Measurements from ENCODE around the gene TPTE. TPM values are rescaled to one million over a fixed set of nuclear protein-coding genes. Genes with fewer than 3 reads are reported as not detected.
"Not testable (repeated sequence)": the region's sequence is repeated elsewhere in the genome, so short reads cannot be mapped to it uniquely, and the experiment has no call there.

TPTE gene
- not detected for total RNA-seq

- no peak for FAIRE-seq
- no peak for DNase-seq (ENCODE audit: low spot score in 2 of 2)
Observed at GRCh38 chr21:10521091-10521598, at the start of gene TPTE. Gene TPTE, plus strand, starts transcription at chr21:10521583. Its CDS starts 17,141 bp downstream, at chr21:10538724.

DNA sequence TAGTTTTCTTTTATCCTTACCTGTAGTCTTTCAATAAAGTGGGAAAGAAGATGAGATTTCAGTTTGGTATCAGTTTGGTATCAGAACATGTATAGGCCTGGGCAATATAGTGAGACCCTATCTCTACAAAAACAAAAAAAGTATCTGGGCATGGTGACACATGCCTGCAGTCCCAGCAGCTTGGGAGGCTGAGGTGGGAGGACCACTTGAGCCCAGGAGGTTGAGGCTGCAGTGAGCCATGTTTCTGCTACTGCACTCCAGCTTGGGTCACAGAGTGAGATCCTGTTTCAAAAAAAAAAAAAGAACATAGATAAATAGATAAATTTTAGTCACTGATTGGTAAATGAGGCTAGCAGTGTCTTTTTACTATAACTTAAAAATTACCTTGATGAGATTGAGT is 49.4 kb upstream of the TPTE start:
- not testable (repeated sequence) for FAIRE-seq; DNase-seq (ENCODE audit: low spot score in 2 of 2)

DNA sequence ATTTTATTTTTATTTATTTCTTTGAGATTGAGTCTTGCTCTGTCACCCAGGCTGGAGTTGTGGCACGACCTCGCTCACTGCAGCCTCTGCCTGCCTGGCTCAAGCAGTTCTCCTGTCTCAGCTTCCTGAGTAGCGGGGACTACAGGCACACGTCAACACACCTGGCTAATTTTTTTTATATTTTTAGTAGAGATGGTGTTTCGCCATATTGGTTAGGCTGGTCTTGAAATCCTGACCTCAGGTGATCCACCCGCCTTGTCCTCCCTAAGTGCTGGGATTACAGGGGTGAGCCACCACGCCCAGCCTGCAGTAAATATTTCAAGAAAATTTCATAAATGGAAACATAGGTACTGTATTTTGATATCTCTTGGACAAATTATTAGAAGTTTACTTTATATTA is 43.6 kb upstream of the TPTE start:
- not testable (repeated sequence) for DNase-seq (ENCODE audit: low spot score in 2 of 2); FAIRE-seq

DNA sequence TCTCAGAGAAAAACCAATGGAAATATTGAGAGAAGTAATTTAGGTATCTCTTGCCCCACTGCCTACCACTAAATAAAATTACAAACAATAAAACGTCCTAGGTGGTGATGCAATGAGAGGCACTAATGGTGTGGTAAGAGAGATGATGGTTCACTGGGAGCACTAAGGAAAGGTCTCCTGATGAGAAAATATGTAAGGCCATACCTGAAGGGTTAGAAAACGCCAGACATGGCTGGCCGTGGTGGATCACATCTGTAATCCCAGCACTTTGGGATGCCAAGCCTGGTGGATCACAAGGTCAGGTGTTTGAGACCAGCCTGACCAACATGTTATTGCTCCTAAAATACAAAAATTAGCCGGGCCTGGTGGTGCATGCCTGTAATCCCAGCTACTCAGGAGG is 41.5 kb upstream of the TPTE start:
- not testable (repeated sequence) for DNase-seq (ENCODE audit: low spot score in 2 of 2); FAIRE-seq

DNA sequence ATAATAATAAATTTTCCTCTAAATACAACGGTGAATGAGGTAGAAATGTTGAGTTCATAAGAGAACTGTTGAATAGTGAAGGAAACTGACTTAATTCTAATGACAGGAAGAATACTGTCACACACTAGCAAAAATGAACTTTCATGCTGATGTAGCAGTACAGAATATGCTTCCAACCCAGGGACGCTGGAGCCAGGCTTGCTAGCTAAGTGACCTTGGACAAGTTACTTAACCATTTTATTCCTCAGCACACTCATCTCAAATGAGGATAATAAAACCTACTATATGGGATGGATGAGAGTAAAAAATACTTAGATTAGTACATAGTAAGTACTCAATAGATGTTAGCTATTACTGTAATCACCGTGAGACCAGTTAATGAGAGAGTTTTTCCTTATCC is 36.5 kb upstream of the TPTE start:
- not testable (repeated sequence) for DNase-seq (ENCODE audit: low spot score in 2 of 2); FAIRE-seq

DNA sequence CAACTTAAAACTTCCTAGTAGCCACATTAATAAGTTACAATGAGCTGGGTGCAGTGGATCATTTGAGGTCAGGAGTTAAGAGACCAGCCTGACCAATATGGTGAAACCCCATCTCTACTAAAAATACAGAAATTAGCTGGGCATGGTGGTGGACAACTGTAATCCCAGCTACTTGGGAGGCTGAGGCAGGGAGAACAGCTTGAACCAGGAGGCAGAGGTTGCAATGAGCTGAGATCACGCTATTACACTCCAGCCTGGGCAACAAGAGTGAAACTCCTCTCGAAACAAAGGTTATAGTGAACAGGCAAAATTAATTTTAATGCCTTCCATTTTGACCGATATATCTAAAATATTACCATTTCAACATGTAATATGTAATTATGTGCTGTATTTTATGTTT is 30.9 kb upstream of the TPTE start:
- not testable (repeated sequence) for DNase-seq (ENCODE audit: low spot score in 2 of 2); FAIRE-seq

GRCh38 chr21:10511116-10511515 is 10.3 kb upstream of the TPTE start:
- FAIRE-seq (no peak), DNase-seq (ENCODE audit: low spot score in 2 of 2) (no peak)

GRCh38 chr21:10516889-10517288 is 4.5 kb upstream of the TPTE start:
- not testable (repeated sequence) for FAIRE-seq; DNase-seq (ENCODE audit: low spot score in 2 of 2)

GRCh38 chr21:10517904-10518303 is 3.5 kb upstream of the TPTE start:
- DNase-seq (ENCODE audit: low spot score in 2 of 2): not testable (repeated sequence)

GRCh38 chr21:10521835-10522500 is 585 bp downstream of the TPTE start:
- FAIRE-seq; DNase-seq (ENCODE audit: low spot score in 2 of 2): not testable (repeated sequence)

More at GRCh38 chr21:10517904-10518303, 3.5 kb upstream of the TPTE start:
- not testable (repeated sequence) for FAIRE-seq

- FAIRE-seq: no peak
- no peak for DNase-seq (ENCODE audit: low spot score in 2 of 2)
Observed at GRCh38 chr21:10539956-10540355, 18.6 kb downstream of the TPTE start.

DNA sequence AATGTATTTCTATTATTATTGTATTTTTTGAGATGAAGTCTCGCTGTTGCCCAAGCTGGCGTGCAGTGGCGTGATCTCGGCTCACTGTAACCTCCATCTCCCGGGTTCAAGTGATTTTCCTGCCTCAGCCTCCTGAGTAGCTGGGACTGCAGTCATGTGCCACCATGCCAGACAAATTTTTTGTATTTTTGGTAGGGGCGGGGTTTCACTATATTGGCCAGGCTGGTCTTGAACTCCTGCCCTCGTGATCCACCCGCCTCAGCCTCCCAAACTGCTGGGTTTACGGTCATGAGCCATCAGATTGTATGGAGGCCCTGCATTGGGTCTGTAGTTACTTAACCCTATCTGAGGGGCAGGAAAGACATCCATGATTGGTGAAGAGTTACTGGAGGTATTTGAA is 23.0 kb downstream of the TPTE start:
- not testable (repeated sequence) for FAIRE-seq

GRCh38 chr21:10547868-10548267 is 26.5 kb downstream of the TPTE start:
- FAIRE-seq; DNase-seq (ENCODE audit: low spot score in 2 of 2): not testable (repeated sequence)

More for the DNA sequence above, 23.0 kb downstream of the TPTE start:
- DNase-seq (ENCODE audit: low spot score in 2 of 2): not testable (repeated sequence)

GRCh38 chr21:10548331-10548954 is 27.1 kb downstream of the TPTE start:
- DNase-seq (ENCODE audit: low spot score in 2 of 2); FAIRE-seq: not testable (repeated sequence)

GRCh38 chr21:10570803-10571202 is 49.4 kb downstream of the TPTE start:
- DNase-seq (ENCODE audit: low spot score in 2 of 2); FAIRE-seq: not testable (repeated sequence)

GRCh38 chr21:10574531-10575310 is 53.3 kb downstream of the TPTE start:
- FAIRE-seq; DNase-seq (ENCODE audit: low spot score in 2 of 2): not testable (repeated sequence)

GRCh38 chr21:10575311-10575667 is 53.9 kb downstream of the TPTE start:
- no peak for FAIRE-seq
- no peak for DNase-seq (ENCODE audit: low spot score in 2 of 2)

DNA sequence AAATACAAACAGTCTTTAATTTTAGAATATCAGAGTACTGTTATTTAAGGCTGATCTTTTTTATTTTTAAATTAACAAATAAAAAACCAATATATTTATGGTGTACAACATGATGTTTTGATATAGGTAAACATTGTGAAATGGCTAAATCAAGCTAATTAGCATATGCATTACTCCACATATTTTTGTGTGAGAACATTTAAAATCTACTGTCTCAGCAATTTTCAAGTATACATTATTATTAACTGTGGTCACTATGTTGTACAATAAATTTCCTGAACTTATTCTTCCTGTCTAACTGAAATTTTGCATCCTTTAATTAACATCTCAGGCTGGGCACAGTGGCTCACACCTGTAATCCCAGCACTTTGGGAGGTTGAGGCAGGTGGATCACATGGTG is 57.5 kb downstream of the TPTE start:
- FAIRE-seq; DNase-seq (ENCODE audit: low spot score in 2 of 2): not testable (repeated sequence)

DNA sequence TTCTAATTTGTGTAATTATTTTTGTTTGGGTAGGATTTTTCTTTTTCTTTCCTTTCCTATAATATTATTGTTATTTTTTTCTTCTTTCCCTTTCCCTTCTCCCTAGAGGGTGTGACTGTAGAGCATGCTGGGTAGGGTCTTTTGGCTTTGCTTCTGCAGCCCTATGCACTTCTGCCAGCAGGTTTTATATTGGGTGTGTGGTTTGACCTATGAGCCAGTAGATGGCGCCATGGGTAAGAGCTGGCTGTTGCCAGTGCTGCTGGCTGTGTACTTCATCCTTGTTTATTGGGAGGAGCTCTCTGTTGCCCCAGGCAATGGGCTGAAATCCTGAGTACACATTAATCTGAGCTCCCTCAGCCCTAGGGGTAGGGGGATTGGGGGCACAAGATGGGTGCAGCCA is 67.7 kb downstream of the TPTE start:
- FAIRE-seq; DNase-seq (ENCODE audit: low spot score in 2 of 2): not testable (repeated sequence)

GRCh38 chr21:10607074-10607473 is 85.7 kb downstream of the TPTE start:
- FAIRE-seq; DNase-seq (ENCODE audit: low spot score in 2 of 2): not testable (repeated sequence)

- DNase-seq (ENCODE audit: low spot score in 2 of 2); FAIRE-seq: not testable (repeated sequence)
Observed at GRCh38 chr21:10614285-10614684, 92.9 kb downstream of the TPTE start.

Measured in frontal cortex (tissue), 4 donors.